Left lobe of liver (tissue), 2 donors: ENCODE results near the gene CUX1. TPM values are rescaled to one million over a fixed set of nuclear protein-coding genes. Genes with fewer than 3 reads are reported as not detected.
A peak's percentile ranks its signal among the peaks of the same experiment; 100 is the strongest.

Source experiments
- ATAC-seq: fragments of 200-7000 bp; cut with Tn5 transposase; one replicate; pipeline ENCODE4 v1.9.1; 2020; ENCODE audit warnings: mild to moderate bottlenecking, moderate library complexity
- DNase-seq: peaks from one replicate; pipeline ENCODE4 v3.0.0-alpha.2; 2020; ENCODE audit warnings: low spot score
- total RNA-seq: library from RNA; stranded (reverse); gene quantifications from one replicate; pipeline ENCODE4 v1.2.1, GENCODE V29; 2021
- donor health status: DM: no; HTN: no; CAD: no; lungs with moderate emphysema.
- donor health status: DM: no; HTN: yes; CAD: no.

The CUX1 gene, protein sequence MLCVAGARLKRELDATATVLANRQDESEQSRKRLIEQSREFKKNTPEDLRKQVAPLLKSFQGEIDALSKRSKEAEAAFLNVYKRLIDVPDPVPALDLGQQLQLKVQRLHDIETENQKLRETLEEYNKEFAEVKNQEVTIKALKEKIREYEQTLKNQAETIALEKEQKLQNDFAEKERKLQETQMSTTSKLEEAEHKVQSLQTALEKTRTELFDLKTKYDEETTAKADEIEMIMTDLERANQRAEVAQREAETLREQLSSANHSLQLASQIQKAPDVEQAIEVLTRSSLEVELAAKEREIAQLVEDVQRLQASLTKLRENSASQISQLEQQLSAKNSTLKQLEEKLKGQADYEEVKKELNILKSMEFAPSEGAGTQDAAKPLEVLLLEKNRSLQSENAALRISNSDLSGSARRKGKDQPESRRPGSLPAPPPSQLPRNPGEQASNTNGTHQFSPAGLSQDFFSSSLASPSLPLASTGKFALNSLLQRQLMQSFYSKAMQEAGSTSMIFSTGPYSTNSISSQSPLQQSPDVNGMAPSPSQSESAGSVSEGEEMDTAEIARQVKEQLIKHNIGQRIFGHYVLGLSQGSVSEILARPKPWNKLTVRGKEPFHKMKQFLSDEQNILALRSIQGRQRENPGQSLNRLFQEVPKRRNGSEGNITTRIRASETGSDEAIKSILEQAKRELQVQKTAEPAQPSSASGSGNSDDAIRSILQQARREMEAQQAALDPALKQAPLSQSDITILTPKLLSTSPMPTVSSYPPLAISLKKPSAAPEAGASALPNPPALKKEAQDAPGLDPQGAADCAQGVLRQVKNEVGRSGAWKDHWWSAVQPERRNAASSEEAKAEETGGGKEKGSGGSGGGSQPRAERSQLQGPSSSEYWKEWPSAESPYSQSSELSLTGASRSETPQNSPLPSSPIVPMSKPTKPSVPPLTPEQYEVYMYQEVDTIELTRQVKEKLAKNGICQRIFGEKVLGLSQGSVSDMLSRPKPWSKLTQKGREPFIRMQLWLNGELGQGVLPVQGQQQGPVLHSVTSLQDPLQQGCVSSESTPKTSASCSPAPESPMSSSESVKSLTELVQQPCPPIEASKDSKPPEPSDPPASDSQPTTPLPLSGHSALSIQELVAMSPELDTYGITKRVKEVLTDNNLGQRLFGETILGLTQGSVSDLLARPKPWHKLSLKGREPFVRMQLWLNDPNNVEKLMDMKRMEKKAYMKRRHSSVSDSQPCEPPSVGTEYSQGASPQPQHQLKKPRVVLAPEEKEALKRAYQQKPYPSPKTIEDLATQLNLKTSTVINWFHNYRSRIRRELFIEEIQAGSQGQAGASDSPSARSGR (N-terminal part only)
- total RNA-seq = 42.0 TPM

DNA sequence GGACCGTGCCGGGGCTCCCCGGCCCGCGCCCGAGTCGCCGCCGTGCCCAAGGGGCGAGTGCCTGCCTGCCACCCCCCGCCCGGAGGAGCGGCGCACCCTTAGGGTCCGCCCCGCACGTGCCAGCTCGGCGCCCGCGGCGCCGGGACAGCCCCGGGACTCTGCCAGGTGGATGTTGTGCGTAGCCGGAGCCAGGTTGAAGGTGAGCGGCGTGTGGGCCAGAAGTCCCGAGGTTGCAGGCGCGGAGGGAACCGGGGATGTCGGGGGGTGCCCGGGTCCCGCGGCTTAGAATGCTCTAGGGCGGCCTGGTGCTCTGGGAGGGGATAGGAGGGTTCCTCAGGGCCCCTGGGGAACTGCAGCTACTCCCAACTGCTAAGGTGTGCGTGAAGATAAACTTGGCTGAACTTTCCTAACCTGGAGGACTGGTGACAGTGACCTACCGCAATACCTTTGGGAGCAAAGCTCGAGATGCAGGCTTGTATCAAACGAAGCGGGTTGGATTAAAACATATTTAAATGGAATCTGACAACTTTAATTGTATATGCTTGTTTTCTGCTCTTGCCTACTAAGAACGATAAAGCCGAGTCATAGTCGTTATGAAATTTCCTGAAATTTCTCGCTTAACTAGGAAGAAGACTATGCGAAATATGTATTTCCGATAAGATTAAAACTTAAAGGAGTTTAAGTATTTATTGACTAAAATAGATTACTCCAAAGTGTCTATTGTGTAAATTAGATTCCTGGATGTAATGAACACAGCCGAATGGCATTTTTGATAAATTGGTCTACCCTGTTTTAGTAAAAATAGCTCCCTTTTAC is at the start of gene CUX1:
Gene CUX1 (plus strand): TSS at position 156 of the 816 bp plus-strand sequence. CDS start 14 bp downstream, at position 170.
- ATAC-seq (peak; percentile 60), DNase-seq (peak; percentile 84)

DNA sequence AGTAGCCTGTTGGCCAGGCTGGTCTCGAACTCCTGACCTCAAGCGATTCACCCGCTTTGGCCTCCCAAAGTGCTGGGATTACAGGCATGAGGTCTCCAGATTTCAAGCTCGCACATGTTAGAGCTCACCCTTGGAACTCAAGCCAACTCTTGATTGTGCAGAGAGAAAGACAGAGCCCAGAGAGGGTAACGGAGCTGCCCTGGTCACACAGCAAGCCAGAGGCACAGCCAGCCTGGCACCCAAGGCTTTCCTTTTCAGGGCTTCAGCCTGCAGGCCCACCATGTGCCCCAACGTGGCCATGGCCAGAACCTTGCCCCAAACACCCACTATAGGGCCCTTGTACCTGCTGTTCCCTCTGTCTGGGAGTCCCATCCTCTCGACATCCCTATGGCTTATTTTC is 49.1 kb upstream of the CUX1 start:
- ATAC-seq = no peak
- DNase-seq = no peak

DNA sequence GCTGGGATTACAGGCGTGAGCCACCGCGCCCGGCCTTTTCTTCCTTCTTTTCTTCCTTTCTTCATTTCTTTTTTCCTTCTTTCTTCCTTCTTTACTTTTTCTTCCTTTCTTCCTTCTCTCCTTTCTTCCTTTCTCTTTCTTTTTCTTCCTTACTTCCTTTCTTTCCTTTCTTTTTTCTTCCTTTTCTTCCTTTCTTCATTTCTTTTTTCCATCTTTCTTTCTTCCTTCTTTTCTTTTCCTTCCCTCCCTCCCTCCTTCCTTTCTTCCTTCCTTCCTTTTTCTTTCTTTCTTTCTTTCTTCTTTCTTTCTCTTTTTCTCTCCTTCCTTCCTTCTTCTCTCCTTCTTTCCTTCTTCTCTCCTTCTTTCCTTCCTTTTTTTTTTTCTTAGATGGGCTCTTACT is 47.0 kb upstream of the CUX1 start:
- ATAC-seq (no peak), DNase-seq (no peak)

DNA sequence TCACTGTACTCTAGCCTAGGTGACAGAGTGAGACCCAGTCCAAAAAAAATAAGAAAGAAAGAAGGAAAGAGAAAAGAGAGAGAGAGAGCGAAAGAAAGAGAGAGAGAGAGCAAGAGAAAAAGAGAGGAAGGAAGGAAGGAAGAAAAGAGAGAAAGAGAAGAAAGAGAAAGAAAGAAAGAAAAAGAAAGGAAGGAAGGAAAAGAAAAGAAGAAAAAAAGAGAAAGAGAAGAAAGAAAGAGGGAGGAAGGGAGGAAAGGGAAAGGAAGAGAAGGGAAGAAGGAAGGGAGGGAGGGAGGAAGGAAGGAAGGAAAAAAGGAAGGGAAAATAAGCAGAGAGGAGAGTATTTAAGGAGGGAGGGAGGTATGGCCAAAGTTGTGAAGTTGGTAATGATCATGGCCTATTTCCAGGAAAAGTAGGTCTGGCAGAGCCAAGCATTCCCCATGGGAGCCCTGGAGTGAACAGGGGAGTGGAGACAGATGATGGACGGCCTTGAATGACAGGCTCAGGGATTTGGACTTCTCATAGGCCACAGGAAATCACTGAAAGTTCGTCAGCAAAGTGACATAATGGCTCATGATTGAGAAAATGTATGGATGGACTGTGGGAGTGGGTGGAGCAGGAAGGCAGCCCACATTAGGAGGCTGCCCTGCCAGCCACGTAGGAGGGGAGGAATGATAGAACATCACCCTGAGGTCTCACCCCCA is 44.8 kb upstream of the CUX1 start:
- no peak for DNase-seq
- ATAC-seq = no peak

DNA sequence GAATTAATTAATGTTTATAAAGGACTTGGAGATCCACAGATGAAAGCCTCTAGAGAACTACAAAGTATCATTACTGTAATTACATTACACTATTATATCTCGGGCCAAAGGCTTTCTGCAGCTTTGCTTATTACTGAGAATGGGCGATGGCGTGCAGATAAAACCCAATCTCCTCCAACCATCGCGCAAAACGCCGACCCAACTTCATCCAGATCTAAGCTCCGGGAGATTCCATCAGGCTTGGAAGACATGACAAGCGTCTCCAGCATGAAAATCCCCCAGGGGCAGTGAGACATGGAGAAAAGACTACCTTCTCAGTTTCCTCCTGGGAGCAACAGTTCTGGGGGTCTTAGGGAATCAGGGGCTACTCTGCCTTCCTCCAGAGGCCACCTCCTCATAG is 42.2 kb upstream of the CUX1 start:
- DNase-seq = no peak
- no peak for ATAC-seq

DNA sequence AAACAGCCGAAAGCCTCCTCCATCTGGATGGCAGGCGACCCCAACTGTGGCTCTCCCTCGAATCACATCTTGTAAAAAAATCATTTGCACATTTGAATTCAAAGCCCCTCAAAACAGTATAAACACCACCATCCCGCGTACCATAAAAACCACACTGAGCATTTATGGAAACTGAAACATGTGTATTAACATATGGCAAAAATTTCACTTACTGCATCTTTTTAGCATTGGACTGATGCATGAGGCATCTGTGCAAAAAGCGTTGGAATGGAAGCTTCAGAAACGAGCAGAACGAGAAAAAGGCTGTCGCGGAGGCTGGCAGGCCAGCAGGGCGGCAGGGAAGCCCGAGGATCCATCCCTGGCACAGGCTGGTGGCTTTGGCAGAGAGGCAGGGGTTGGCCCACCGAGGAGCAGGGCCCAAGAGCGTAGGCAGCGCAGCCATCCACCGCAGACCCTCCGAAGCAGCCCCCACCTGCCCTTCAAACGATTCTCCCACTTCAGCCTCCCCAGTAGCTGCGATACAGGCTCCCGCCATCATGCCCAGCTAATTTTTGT is 39.3 kb upstream of the CUX1 start:
- DNase-seq = no peak
- ATAC-seq = no peak

DNA sequence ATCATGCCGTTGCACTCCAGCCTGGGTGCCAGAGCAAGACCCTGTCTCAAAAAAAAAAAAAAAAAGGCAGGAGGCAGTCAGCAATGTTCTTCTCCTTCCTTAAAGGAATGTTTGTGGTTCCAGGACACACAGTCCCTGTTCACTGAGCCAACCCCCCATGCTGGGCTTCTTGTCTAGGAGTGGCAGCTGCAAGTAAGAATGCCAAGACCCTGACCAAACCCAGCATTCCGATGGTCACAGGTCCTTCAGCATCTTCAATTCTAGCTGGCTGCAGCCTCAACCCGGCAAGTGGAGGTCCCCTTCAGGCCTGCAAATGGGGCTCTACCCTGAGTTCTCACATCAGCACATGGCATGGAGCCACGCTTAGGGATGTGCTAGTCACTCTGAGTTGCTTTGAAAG is 38.2 kb upstream of the CUX1 start:
- ATAC-seq (no peak), DNase-seq (no peak)

DNA sequence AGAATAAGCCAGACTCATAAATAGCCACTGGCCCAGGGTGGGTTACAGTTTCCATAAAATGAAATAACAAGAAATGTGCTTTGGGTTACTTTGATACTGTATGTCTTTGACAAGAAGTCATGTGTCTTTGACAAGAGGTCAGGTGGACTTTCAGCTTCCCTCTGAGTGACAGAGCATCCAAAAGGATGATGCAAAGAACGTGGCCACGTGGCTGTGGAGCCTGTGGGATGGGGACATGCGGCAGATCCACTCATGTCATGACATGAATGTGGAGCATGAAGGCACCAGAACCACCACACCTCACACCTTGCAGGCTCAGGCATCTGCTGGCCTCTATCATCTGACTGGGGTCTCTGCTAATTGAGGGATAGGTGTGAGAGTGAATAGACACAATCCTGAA is 37.1 kb upstream of the CUX1 start:
- ATAC-seq (no peak), DNase-seq (no peak)

DNA sequence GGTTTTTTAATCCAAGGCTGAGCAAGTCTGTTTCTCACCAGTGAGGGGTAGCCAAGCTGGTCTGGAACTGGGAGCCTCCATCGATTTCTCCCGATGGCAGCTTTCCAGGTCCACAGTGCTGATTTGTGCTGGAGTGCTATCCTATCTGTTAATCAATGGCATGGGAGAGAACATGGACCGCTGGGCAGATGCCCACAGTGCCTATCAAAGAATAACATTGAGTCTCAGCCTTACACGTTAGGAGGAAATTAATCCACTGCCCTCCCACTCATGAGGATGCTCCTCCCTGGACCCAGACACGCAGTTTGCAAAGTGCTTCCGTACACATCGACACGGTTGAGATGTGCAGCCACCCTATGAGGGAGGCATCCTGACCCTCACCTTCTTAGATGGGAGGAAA is 36.0 kb upstream of the CUX1 start:
- DNase-seq (peak; percentile 89), ATAC-seq (peak; percentile 94)

DNA sequence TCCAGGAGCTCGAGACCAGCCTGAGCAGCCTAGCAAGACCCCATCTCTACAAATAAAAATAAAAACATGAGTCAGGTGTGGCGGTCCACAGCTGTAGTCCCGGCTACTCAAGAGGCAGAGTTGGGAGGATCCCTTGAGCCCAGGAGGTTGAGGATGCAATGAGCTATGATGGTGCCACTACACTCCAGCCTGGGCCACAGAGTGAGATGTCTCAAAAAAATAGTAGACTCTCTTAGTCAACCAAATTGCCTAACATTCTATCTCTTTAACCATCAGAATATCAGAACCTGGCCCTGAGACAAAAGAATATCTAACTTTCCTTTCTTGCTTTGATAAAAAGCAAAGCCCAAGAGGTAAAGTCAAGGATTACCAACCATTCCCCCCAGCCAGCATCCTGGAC is 35.0 kb upstream of the CUX1 start:
- DNase-seq (no peak), ATAC-seq (no peak)

DNA sequence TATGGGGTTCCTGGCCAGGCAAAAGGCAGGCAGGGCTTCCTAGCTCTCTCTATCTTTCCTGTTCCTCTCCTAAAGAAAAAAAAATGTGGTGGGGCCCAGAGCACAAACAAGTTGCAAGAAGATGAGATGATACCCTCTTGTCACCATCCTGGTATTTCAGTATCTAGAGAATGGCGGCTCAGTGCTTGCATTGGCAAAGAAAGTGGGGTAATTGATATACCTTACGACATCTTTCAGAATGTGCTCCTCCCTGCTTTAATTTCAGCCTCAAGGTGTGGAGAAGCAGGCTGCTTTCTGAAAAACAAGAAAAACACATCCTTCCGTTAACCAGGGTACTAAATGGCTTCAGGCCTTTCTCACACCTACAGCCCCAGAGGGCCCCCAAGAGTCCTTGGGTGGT is 34.5 kb upstream of the CUX1 start:
- ATAC-seq (no peak), DNase-seq (no peak)

DNA sequence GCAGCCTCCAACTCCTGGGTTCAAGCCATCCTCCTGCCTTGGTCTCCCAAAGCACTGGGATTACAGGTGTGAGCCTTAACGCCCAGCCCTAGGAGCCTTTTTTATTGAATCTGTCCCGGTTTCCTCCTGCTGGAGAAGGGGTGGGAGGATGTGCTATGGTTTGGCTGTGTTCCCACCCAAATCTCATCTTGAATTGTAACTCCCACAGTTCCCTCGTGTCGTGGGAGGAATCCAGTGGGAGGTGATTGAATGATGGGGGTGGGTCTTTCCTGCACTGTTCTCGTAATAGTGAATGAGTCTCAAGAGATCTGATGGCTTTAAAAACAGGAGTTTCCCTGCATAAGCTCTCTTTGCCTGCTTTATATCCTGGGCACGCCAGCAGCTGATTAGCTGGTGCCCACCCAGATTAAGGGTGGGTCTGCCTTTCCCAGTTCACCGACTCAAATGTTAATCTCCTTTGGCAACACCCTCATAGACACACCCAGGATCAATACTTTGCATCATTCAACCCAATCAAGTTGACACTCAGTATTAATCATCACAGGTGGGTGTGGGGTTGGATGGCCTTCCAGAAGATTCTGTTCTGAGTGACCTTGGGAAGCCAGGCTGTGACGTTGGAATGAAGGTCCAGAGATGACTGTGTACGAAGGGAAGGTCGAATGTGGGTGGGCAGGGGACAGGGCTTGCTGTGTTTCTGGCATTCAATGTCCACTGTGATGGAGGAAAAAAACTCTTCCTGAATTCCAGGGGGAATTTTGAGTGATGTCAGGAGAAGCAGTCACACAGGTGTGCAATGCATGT is 33.8 kb upstream of the CUX1 start:
- DNase-seq (no peak), ATAC-seq (no peak)

DNA sequence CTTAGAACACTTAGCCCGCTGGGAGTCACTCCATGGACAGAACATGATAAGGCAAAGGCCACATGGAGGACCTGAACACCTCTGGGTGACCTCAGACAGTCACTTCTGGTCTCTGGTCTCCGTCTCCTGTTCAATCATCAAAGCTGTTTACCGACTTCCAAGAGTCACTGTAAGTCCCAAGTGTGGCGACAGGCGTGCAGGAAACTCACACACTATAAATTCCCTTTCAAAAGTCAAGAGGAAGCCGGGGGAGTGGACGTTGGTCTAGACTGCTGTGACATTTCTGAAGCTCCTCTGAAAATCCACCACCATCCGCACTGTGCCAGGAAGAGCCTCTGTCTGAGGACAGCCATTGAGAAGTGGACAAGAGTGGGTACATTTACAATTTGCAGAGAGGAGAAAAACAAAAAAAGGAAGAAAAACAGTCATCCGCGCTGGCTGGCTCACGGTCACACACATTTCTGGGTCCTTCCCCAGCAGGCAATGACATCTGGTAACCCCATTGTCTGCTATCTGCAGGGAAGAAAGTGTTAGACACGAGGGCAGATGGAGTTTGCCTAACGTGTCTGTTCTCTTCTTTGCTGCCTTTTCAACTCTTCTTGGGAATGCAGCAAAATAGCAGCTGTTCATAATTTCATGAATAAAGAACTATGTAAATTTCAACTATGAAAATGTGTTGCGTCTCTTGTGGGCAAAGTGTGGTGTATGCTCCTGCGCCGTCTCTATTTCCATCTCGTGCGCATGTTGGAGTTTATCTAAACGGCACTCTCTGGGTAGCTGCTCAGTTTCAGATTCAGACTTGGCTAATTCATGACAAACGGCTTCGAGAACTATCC is 32.9 kb upstream of the CUX1 start:
- DNase-seq (no peak), ATAC-seq (peak; percentile 58)

DNA sequence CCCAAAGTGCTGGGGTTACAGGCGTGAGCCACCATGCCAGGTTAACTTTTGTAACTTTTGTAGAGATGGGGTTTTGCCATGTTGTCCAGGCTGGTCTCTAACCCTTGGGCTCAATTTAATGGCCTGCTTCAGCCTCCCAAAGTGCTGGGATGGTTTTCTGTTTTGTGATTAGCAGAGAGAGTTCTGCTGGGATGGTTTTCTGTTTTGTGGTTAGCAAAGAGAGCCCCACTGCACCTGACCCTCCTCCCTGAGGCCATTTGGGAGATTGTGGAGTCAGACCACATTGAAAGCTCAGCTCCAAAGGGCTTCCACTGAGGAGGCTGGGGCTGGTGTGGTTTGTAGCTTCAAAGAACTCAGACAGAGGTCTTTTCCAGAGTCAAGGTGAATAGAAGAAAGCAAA is 29.6 kb upstream of the CUX1 start:
- ATAC-seq = no peak
- no peak for DNase-seq

DNA sequence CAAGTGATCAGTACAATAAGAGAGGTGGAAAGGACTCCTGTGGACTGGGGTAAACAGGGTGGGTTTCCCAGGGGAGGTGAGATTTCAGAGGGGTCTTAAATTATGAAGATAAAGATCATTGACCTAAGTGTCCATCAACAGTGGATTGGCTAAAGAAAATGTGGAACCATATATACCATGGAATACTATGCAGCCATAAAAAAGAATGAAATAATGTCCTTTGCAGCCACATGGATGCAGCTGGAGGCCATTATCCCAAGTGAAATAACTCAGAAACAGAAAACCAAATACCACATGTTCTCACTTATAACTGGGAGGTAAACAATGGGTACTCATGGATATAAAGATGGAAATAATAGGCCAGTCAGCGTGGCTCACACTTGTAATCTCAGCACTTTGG is 28.9 kb upstream of the CUX1 start:
- ATAC-seq = no peak
- DNase-seq = no peak

DNA sequence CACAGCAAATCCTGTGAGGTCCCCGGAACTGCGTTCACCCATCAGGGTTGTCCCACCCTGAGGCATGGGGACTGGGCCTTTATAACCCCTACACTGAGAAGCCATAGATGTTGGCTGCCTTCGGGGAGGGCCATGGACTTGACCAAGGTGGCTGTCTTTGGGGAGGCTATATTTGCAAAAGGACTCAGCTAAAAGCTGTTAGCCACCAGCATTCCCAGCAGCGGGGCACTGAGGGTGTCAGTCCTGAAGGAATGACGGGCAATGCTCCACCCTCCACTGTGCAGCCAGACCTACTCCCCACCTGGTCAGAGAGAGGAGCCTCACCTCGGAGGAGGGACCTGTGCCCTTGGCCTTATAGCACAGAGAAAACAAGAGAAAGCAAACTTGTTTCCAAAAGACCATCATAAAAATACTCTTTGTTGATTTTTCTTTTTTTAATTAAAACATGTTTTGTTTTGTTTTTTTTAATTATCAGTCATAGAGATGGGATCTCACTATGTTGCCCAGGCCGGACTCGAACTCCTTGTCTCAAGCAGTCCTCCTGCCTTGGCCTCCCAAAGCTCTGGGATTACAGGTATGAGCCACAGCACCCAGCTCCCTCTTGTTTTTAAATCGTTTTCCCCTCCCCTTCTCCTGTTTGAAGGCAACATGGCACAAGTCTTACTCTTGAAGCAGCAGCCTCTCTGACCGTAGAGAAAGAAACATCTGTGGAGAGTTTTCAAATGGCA is 26.7 kb upstream of the CUX1 start:
- ATAC-seq (no peak), DNase-seq (no peak)
